ENCODE data around the gene ASB6.
"Not testable (repeated sequence)": the region's sequence is repeated elsewhere in the genome, so short reads cannot be mapped to it uniquely, and the experiment has no call there.

The ASB6 gene

DNA sequence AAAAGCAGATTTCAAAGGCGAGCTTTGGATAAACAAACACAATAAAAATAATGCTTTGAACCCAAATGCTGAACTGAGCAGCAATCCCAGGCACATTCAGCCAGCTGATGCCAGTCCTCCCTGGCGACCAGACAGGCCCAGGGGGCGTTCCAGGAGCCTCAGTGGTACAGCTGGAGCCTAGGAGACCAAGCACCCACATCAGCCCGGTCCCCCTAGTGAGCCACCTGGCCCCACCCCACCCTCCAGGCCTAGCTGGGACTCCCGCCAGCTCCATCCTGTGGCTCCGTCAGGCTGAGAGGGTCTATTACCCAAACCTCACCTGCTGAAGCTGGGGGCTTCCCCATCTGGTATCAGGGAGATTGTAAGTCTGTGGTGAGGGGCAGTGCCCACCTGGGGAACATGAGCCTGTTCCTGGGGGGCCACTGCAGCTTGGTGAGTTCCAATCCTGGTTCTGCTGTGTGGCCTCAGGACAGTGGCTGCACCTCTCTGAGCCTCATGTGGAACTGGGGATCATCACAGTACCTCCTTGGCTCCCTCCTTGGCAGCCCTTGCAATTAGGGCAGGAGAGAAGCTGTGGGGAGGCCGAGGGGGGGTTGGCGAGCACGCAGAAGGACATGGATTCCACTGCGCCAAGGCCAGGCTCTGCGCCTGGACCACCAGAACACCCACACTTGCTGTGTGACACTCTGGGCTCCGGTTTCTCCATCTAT lies 37.7 kb downstream of the ASB6 start:
- DNase-seq = no peak

GRCh38 chr9:129602598-129603415 lies 39.1 kb downstream of the ASB6 start:
- DNase-seq = no peak

GRCh38 chr9:129601082-129601674 lies 40.8 kb downstream of the ASB6 start:
- DNase-seq = no peak

- DNase-seq = no peak
Measured at GRCh38 chr9:129598089-129598596, 43.8 kb downstream of the ASB6 start.

DNA sequence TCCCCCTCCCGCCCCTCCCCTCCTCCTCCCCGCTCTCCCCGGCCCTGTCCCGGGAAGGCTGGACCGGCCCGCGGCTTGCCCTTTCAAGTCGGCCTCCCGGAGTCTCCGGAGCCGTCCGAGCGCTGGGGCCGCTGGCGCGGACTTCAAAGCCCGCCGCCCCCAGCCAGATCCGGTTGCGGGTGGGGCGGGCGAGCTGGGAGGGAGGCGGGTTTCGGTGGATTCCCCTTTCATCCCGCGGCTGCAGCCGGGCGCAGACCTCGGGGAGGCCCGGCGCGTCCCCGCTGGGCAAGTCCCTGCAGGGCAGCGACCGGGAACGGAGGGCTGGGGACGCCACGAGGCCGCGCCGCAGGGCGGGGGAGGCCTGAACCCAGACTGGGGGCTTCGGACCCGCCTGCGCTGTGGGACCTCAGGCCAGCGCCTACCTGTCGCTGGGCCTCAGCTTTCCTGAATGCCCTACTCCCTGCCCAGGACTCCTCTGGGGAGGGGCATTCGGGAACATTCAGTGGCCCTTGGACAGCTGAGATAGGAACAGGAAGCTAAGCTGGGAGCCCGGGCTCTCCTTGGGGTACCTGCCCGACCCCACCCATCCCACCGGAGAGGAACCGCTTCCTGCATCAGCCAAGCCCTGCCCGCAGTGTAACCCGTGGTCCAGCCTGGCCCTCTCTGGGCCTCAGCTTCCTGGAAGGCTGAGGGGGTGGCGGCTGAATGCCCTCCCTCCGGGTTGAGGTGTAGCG lies 44.4 kb downstream of the ASB6 start:
- DNase-seq = no peak

- no peak for DNase-seq
Measured at GRCh38 chr9:129596541-129597331, 45.2 kb downstream of the ASB6 start.

- no peak for DNase-seq
Measured at GRCh38 chr9:129595903-129596540, 45.9 kb downstream of the ASB6 start.

- DNase-seq = no peak
Measured at GRCh38 chr9:129595311-129595741, 46.6 kb downstream of the ASB6 start.

GRCh38 chr9:129594632-129595031 lies 47.3 kb downstream of the ASB6 start:
- no peak for DNase-seq

- not testable (repeated sequence) for DNase-seq
Measured at GRCh38 chr9:129592790-129593189, 49.2 kb downstream of the ASB6 start.

DNA sequence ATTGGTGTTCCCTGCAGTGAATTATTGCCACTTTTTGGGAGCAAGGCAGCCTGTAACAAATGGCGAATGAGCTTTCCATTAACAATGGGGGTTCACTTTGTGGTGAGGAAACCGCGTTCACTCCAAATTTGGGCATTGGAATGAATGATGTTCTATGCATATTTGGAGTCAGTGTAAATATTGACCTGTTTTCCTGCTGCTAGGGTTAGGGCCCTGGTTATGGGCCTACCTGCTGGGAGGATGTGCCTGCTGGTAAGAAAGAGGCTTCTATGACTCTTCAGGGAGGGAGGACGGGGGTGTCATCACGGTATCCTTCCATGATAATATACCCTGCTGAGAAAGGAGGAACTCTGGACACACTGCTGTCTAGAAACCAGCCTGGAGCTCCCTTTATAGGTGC lies 50.0 kb downstream of the ASB6 start:
- DNase-seq = no peak

DNA sequence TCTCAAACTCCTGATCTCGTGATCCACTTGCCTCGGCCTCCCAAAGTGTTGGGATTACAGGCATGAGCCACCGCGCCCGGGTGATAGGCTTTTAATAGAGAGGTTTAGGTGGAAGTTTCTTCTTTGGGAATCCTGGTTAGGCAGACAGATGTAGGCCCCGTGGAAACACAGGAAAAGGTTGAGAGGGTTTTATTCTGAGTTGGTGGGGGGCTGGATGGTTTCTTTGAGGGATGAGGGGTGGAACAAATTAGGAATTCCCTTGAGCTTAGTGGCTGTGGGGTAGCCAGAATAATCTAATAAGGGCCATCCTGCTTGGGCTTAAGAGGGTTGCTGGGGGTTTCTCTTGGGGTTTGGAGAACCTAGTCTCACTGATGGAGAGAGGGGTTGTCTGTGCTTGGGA lies 51.5 kb downstream of the ASB6 start:
- no peak for DNase-seq

- DNase-seq = no peak
Measured at GRCh38 chr9:129587487-129588262, 54.3 kb downstream of the ASB6 start.

- no peak for DNase-seq
Measured at GRCh38 chr9:129586685-129587084, 55.3 kb downstream of the ASB6 start.

GRCh38 chr9:129586245-129586644 lies 55.7 kb downstream of the ASB6 start:
- DNase-seq = no peak

DNA sequence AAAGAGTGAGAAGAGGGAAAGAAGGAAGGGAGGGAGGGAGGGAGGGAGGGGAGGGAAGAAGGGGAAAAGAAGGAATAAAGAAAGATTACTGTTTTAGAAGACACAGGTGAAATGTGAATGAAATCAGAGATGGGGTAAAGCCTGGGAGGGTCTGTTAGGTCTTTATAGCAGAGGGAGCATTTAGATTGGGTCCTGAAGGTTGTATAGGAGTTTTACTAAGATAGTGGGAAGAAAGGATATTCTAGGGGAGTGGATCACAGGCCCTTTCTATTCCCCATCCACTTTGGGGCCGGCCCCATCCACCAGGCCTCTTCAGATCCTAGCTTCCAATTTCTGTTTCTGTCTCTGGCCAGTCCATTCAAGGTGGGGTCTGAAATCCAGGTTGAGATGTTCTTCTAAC lies 56.6 kb downstream of the ASB6 start:
- no peak for DNase-seq

All from NCI-H774 (cell line).